Measurements from ENCODE around the gene MICALL1.

MICALL1 gene

GRCh38 chr22:37981282-37982011 is 75.3 kb downstream of the MICALL1 start:
- no peaks in the 10 kb centered on the region for H3K36me3 ChIP-seq (ENCODE audit: control insufficient read depth, insufficient read depth, low read length, severe bottlenecking)
- H3K4me1 ChIP-seq (ENCODE audit: control insufficient read depth, insufficient read depth, low read length): peaks cover 18% of the 10 kb centered on the region
- H3K4me3 ChIP-seq (ENCODE audit: low read length): no peak overlapping the region
- H3K9ac ChIP-seq (ENCODE audit: low read length): no peak overlapping the region
- DNase-seq (ENCODE audit: low read depth): no peak
- H3K27me3 ChIP-seq (replicated peaks; ENCODE audit: control insufficient read depth, insufficient read depth, low read length): no peaks in the 10 kb centered on the region
- H3K9me3 ChIP-seq (ENCODE audit: control insufficient read depth, low read length): no peaks in the 10 kb centered on the region

GRCh38 chr22:37982151-37982785 is 76.2 kb downstream of the MICALL1 start:
- H3K27me3 ChIP-seq (replicated peaks; ENCODE audit: control insufficient read depth, insufficient read depth, low read length): no peaks in the 10 kb centered on the region
- no peak overlapping the region for H3K9ac ChIP-seq (ENCODE audit: low read length)
- H3K36me3 ChIP-seq (ENCODE audit: control insufficient read depth, insufficient read depth, low read length, severe bottlenecking): no peaks in the 10 kb centered on the region
- no peaks in the 10 kb centered on the region for H3K9me3 ChIP-seq (ENCODE audit: control insufficient read depth, low read length)
- no peak for DNase-seq (ENCODE audit: low read depth)
- peaks cover 18% of the 10 kb centered on the region for H3K4me1 ChIP-seq (ENCODE audit: control insufficient read depth, insufficient read depth, low read length)
- H3K4me3 ChIP-seq (ENCODE audit: low read length): no peak overlapping the region

GRCh38 chr22:37982938-37983859 is 77.1 kb downstream of the MICALL1 start:
- H3K4me1 ChIP-seq (ENCODE audit: control insufficient read depth, insufficient read depth, low read length): peaks cover 18% of the 10 kb centered on the region
- no peaks in the 10 kb centered on the region for H3K27me3 ChIP-seq (replicated peaks; ENCODE audit: control insufficient read depth, insufficient read depth, low read length)
- no peaks in the 10 kb centered on the region for H3K9me3 ChIP-seq (ENCODE audit: control insufficient read depth, low read length)
- H3K4me3 ChIP-seq (ENCODE audit: low read length): no peak overlapping the region
- H3K9ac ChIP-seq (ENCODE audit: low read length): no peak overlapping the region
- H3K36me3 ChIP-seq (ENCODE audit: control insufficient read depth, insufficient read depth, low read length, severe bottlenecking): no peaks in the 10 kb centered on the region
- DNase-seq (ENCODE audit: low read depth): no peak

- no peak within 1 kb of the TSS for H3K9ac ChIP-seq (ENCODE audit: low read length)
- no peaks in the 10 kb centered on the region for H3K9me3 ChIP-seq (ENCODE audit: control insufficient read depth, low read length)
- no peaks in the 10 kb centered on the region for H3K27me3 ChIP-seq (replicated peaks; ENCODE audit: control insufficient read depth, insufficient read depth, low read length)
- H3K4me1 ChIP-seq (ENCODE audit: control insufficient read depth, insufficient read depth, low read length): peaks cover 18% of the 10 kb centered on the region
- no peak within 1 kb of the TSS for H3K4me3 ChIP-seq (ENCODE audit: low read length)
- no peak for DNase-seq (ENCODE audit: low read depth)
- H3K36me3 ChIP-seq (ENCODE audit: control insufficient read depth, insufficient read depth, low read length, severe bottlenecking): no peaks in the 10 kb centered on the region
These were observed 78.0 kb downstream of the MICALL1 start, which contains the start of gene SOX10 for GRCh38 chr22:37983860-37984791. TSS of gene SOX10 (minus strand) at chr22:37984555. CDS start at chr22:37983784, 771 bp downstream.

GRCh38 chr22:37985050-37985585 is 79.0 kb downstream of the MICALL1 start:
- H3K4me3 ChIP-seq (ENCODE audit: low read length): no peak overlapping the region
- H3K9ac ChIP-seq (ENCODE audit: low read length): no peak overlapping the region
- no peak for DNase-seq (ENCODE audit: low read depth)
- no peaks in the 10 kb centered on the region for H3K27me3 ChIP-seq (replicated peaks; ENCODE audit: control insufficient read depth, insufficient read depth, low read length)
- no peaks in the 10 kb centered on the region for H3K9me3 ChIP-seq (ENCODE audit: control insufficient read depth, low read length)
- H3K4me1 ChIP-seq (ENCODE audit: control insufficient read depth, insufficient read depth, low read length): peaks cover 18% of the 10 kb centered on the region
- no peaks in the 10 kb centered on the region for H3K36me3 ChIP-seq (ENCODE audit: control insufficient read depth, insufficient read depth, low read length, severe bottlenecking)

GRCh38 chr22:37985751-37986281 is 79.7 kb downstream of the MICALL1 start:
- peaks cover 18% of the 10 kb centered on the region for H3K4me1 ChIP-seq (ENCODE audit: control insufficient read depth, insufficient read depth, low read length)
- H3K9me3 ChIP-seq (ENCODE audit: control insufficient read depth, low read length): no peaks in the 10 kb centered on the region
- H3K36me3 ChIP-seq (ENCODE audit: control insufficient read depth, insufficient read depth, low read length, severe bottlenecking): no peaks in the 10 kb centered on the region
- no peaks in the 10 kb centered on the region for H3K27me3 ChIP-seq (replicated peaks; ENCODE audit: control insufficient read depth, insufficient read depth, low read length)
- H3K9ac ChIP-seq (ENCODE audit: low read length): no peak overlapping the region
- no peak overlapping the region for H3K4me3 ChIP-seq (ENCODE audit: low read length)
- DNase-seq (ENCODE audit: low read depth): no peak

- Histone ChIP-seq H3K27me3 (replicated peaks; ENCODE audit: control insufficient read depth, insufficient read depth, low read length) (no peaks in the 10 kb centered on the region), H3K4me1 (ENCODE audit: control insufficient read depth, insufficient read depth, low read length) (peaks cover 14% of the 10 kb centered on the region), H3K9me3 (ENCODE audit: control insufficient read depth, low read length) (no peaks in the 10 kb centered on the region), H3K9ac (ENCODE audit: low read length) (no peak overlapping the region), H3K36me3 (ENCODE audit: control insufficient read depth, insufficient read depth, low read length, severe bottlenecking) (no peaks in the 10 kb centered on the region), H3K4me3 (ENCODE audit: low read length) (no peak overlapping the region)
- no peak for DNase-seq (ENCODE audit: low read depth)
These were observed 80.3 kb downstream of the MICALL1 start for GRCh38 chr22:37986371-37986770.

- no peaks in the 10 kb centered on the region for H3K4me1 ChIP-seq (ENCODE audit: control insufficient read depth, insufficient read depth, low read length)
- no peak overlapping the region for H3K4me3 ChIP-seq (ENCODE audit: low read length)
- no peaks in the 10 kb centered on the region for H3K27me3 ChIP-seq (replicated peaks; ENCODE audit: control insufficient read depth, insufficient read depth, low read length)
- H3K9me3 ChIP-seq (ENCODE audit: control insufficient read depth, low read length): no peaks in the 10 kb centered on the region
- no peak for DNase-seq (ENCODE audit: low read depth)
- H3K36me3 ChIP-seq (ENCODE audit: control insufficient read depth, insufficient read depth, low read length, severe bottlenecking): no peaks in the 10 kb centered on the region
- no peak overlapping the region for H3K9ac ChIP-seq (ENCODE audit: low read length)
These were observed 83.3 kb downstream of the MICALL1 start for GRCh38 chr22:37989146-37990045.

GRCh38 chr22:37990301-37990700 is 84.2 kb downstream of the MICALL1 start:
- DNase-seq (ENCODE audit: low read depth): no peak
- Histone ChIP-seq H3K9ac (ENCODE audit: low read length) (no peak overlapping the region), H3K4me1 (ENCODE audit: control insufficient read depth, insufficient read depth, low read length) (no peaks in the 10 kb centered on the region), H3K9me3 (ENCODE audit: control insufficient read depth, low read length) (no peaks in the 10 kb centered on the region), H3K36me3 (ENCODE audit: control insufficient read depth, insufficient read depth, low read length, severe bottlenecking) (no peaks in the 10 kb centered on the region), H3K27me3 (replicated peaks; ENCODE audit: control insufficient read depth, insufficient read depth, low read length) (no peaks in the 10 kb centered on the region), H3K4me3 (ENCODE audit: low read length) (no peak overlapping the region)
